ENCODE results near the gene CELSR3.

Gene CELSR3, protein sequence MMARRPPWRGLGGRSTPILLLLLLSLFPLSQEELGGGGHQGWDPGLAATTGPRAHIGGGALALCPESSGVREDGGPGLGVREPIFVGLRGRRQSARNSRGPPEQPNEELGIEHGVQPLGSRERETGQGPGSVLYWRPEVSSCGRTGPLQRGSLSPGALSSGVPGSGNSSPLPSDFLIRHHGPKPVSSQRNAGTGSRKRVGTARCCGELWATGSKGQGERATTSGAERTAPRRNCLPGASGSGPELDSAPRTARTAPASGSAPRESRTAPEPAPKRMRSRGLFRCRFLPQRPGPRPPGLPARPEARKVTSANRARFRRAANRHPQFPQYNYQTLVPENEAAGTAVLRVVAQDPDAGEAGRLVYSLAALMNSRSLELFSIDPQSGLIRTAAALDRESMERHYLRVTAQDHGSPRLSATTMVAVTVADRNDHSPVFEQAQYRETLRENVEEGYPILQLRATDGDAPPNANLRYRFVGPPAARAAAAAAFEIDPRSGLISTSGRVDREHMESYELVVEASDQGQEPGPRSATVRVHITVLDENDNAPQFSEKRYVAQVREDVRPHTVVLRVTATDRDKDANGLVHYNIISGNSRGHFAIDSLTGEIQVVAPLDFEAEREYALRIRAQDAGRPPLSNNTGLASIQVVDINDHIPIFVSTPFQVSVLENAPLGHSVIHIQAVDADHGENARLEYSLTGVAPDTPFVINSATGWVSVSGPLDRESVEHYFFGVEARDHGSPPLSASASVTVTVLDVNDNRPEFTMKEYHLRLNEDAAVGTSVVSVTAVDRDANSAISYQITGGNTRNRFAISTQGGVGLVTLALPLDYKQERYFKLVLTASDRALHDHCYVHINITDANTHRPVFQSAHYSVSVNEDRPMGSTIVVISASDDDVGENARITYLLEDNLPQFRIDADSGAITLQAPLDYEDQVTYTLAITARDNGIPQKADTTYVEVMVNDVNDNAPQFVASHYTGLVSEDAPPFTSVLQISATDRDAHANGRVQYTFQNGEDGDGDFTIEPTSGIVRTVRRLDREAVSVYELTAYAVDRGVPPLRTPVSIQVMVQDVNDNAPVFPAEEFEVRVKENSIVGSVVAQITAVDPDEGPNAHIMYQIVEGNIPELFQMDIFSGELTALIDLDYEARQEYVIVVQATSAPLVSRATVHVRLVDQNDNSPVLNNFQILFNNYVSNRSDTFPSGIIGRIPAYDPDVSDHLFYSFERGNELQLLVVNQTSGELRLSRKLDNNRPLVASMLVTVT (N-terminal part only)

DNA sequence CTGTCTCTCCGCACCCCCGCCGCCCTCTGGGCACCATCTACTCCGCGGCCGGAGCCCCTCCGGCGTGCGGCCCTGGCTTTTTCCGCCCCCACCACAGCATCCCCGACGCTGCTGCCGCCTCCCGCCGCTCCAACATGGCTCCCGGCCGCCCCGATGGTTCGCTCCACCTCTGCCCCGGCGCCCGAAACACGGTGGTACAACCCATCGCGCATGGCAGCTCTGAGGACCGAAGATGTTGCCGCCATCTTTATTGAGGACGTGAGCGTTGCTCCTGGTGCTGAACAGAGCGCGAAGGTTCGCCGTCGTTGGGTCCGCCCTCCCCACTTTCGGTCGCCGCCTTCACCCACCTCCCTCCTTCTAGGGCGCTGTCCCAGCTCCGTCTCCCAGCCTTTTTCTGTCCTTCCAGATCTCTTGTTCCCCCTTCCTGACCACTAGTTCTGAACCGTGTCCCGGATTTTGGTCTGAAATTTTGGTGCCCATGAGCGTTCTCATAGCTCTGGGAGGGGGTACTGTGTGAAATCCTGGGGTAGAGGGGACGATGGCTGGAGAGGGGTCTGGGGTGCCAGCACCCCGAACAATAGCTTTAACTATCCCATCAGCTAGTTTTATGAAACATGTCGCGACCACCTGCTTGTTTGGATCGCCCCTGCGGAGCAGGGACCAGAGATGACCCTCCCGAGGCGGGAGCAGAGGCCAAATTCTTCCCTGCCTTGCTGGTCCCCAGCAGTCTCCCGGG, at the start of gene CELSR3:
CELSR3 (minus strand) TSS at position 134 of the 736 bp plus-strand sequence. CDS start 252 bp downstream, outside the sequence.
- DNase-seq = peak; percentile 87

DNA sequence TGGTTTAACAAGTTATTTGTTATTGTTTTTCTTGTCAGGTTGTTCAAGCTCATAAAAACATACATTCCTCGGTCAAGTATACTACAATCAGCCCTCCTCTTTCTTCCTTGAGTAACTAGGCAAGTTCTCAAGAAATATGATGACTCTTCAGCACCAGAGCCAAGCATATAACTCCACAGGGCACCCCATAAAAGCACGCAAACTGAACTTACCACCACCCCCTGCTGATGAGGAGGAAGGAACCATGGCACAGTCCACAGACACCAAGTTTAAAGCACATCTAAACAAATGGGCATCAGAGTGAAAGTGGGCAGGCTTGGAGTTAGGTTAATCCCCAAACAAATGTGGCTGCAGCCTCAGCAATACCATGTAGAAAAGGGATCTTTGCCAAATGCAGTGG, 49.0 kb upstream of the CELSR3 start:
- DNase-seq = no peak

DNA sequence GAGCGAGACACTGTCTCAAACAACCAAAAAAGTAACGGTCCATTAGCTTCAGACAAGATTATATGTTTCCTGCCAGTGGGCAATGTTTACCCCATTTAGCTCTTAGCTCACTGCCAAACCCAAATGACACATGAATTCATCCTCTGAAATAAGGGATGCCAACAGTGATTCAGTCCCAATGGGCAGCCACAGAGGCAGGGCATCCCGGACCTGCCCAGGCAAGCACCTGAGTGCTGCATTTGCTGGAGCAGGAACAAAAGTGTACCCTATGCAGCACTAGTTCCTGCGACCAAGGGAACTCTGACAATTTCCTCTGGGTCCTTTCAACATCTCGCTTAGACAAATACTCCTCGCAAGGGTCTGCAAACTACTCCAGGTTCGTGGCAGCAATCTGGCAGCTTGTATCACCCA, 46.4 kb upstream of the CELSR3 start:
- no peak for DNase-seq

DNA sequence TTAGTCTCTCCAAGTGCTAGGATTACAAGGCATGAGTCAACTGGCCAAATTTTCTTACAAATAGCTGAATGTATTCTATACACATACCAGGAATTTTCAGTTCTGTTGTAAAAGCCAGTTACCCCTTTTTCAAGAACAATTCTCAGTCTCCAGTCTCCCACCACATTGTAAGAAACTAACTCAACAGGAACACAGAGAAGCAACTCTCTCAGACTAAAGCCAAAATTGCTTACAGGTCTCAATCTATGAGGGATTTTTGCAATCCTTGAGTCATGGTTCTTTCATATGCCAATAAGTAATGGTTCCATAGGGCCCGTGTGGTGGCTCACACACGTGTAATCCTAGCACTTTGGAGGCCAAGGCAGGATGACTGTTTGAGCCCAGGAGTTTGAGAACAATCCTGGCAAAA, 45.8 kb upstream of the CELSR3 start:
- no peak for DNase-seq

DNA sequence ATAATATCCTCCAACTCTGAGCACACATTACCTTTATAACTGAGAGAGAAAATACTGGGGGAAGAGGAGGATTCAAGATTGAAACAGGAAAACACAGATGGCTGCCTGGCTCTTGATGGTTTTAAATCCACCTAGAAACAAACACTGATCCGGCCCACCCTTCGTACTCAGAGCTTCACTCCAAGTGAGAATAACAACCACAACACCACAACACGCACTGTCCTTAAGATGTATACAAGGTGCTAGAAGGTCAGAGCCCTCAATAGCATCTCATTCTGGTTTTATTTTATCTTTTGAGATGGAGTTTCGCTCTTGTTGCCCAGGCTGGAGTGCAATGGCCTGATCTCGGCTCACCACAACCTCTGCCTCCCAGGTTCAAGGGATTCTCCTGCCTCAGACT, 44.5 kb upstream of the CELSR3 start:
- no peak for DNase-seq

DNA sequence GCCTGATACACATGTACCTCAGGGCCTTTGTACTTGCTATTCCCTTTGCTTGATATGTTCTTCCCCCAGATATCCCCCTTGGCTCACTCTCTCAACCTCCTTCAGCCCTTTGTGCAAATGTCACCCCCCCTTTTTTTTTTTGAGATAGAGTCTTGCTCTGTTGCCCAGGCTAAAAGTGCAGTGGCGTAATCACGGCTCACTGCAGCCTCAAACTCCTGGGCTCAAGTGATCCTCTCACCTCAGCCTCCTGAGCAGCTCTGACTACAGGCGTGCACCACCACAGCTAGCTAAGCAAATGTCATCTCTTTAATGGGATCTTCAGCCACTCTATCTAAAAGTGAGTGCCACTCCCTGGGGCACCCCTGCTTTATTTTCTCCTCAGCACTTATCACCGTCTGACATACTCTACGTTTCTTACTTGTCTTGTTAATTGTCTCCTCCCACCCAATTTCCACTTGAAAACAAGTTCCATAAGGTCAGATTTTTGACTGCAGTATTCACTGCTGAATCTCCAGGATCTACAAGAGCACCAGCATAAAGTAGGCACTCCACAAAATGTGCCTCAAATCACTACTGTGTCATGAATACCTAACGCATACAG, 39.7 kb upstream of the CELSR3 start:
- no peak for DNase-seq

DNA sequence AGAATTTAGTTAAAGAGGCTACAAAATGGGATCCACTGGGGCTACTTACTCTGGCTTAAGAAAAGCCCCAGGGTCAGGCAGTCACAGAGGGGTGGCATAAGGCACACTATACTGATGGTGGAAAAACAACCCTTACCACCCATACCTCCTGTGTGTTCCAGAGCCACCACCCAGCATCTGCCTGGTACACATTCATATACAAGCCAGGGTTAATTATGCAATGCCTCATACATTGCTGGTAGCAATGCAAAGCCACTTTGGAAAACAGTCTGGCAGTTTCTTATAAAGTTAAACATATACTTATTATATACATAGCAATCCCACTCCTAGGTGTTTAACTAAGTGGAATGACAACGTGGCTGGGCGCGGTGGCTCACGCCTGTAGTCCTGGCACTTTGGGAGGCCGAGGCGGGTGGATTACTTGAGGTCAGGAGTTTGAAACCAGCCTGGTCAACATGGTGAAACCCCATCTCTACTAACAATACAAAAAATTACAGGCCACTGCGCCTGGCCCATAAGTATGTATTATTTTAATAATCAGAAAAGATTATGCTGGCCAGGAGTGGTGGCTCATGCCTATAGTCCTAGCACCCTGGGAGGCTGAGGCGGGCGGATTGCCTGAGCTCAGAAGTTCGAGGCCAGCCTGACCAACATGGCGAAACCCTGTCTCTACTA, 38.2 kb upstream of the CELSR3 start:
- no peak for DNase-seq

DNA sequence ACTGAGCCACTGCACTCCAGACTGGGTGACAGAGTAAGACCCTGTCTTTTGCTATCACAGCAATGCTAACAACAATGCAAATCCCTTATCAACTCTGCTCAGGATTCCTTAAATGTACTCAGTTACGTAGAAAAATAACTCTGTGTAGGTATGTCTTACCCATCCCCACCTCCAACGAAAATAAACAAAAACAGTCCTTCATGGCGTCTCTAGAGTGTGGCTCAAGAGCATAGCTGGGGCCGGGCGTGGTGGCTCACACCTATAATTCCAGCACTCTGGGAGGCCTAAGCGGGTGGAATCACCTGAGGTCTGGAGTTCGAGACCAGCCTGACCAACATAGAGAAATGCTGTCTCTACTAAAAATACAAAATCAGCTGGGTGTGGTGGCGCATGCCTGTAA, 36.2 kb upstream of the CELSR3 start:
- no peak for DNase-seq

DNA sequence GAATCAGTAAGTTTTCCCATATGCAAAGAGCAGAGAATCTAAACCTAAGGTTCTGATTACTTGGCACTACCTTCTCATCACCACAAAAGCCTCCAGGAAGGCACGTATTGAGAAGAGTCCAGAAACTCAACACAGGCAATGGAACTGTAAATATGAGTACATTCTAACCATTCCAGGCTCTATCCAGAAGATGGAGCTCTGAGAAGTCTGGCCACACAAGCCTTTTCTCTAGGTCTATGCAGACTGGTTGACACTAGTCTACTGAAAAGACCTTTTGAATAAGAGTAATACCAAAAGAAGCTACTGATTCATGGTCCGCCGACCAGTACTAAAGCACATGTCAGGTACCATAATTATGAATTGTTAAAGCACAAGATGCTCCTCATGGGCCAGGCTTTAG, 35.3 kb upstream of the CELSR3 start:
- no peak for DNase-seq

DNA sequence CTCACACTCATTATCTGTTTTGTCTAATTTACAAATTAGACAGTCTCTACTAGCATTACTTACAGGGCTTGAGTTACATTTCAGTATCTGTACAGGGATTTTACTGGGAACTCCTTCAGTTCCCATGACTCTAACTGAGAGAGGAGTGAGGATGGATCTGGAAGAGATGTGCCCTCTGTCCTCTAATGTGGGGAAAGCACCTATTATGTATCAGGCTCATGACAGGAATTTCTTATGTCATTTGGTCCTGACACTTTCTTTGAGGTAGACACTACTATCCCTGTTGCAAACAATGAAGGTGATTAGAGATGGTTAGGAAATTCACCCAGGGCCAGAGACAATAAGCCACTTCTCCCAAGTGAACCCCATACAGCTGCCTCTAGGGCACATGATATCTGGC, 33.9 kb upstream of the CELSR3 start:
- DNase-seq = no peak

GRCh38 chr3:48696156-48696555, 33.5 kb upstream of the CELSR3 start:
- no peak for DNase-seq

GRCh38 chr3:48695393-48695753, 32.7 kb upstream of the CELSR3 start:
- DNase-seq = no peak

DNA sequence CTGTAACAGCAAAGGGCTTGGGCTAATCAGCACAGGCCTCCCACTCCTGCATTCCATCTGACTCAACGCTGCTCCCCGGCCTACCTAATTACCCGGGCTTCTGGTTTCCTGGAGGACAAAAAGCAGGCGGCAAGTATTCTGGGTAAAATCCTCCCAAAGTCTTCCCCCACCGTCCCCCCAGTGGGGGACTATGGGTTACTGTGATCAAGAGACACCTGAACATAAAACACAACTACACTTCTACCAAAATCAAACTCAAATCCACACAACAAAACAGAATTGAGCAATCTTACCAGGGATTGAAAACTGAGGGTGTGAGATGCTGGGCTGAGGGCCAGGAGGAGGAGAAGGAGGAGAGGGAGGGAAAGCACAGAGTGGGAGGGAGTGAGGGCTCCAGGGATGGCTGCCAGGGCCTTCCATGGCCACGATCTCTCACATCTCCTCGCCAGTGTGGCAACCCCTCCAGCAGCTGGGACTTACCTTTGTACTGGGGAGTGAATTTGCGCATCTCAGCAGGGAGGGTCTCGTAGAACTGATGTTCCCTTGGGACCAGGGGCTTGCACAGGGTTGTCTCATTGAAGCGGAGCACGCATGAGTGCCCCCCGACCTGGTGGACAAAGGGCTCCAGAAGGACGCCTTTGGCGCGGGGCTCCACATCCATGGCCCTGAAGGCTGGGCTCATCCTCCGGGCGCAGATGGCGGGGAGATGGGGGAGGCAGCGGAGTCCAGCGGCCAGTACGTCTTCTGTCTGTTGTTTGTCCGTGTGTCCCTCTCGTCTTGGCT, 32.1 kb upstream of the CELSR3 start:
- no peak for DNase-seq

DNA sequence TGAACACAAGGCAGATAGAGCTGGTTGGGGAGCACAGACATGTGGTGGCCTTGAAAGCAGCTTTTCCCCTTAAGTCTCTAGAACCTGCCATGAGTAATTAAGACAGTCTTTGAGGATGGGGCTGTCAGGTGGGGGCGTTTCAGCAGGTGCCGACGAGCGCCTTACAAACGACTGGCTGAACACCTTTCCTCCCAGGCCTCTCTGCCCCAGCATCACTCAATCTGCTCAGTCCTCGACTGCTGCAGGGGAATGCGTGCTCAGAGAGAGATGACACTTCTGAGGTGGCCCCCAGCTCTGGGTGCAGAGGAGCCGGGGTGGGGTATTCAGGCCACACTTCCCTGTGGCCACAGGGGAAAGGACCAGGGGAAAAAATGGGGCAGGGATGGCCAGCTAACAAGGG, 31.1 kb upstream of the CELSR3 start:
- no peak for DNase-seq

DNA sequence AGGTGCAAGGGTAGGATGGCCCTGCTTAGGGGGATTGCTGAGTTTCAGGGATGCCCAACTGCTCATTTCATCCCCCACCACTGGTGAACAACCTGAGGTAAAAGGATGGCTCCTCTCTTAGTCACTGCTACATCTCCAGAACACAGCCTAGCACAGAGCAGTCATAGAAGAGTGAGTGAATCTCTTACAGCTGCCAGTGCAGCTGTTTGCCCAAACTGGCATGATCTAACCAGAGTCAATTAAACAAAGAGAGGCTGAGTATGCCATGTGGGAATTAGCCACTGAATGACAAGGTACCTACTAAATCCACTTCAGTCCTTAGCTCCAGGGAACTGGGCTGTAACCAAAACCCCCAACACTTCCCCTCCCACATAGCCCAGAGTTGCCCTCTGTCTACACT, 29.9 kb upstream of the CELSR3 start:
- DNase-seq = no peak

DNA sequence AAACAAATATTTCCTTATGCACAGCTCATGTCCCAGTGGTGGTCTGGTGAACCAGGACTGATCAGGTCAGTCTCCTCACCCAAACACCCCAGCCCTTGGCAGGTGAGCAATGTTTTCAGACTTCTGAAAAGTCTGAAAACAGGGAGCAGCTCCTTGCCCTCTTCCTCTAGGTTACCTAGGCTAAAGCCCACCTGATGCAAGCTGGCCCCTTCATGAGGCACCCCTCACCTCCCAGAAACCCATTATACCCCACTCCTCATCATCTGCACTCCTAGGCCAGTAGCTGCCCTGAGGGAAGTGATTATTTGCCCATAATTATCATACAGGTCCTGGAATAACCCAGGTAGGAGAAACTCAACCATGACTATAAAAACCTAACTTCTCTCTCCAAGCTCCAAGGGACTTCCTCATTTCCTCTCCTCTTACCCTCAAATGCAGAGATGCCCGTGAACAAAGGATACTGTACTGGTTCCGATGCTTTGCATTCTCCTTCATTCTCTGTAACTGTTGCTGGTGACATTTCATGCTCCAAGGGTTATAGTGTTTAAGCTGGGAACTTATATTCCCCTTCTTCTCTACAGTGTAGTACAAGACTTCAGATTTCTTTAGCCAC, 28.3 kb upstream of the CELSR3 start:
- no peak for DNase-seq

GRCh38 chr3:48689384-48689783, 26.7 kb upstream of the CELSR3 start:
- DNase-seq = no peak

GRCh38 chr3:48688737-48689075, 26.0 kb upstream of the CELSR3 start:
- no peak for DNase-seq

DNA sequence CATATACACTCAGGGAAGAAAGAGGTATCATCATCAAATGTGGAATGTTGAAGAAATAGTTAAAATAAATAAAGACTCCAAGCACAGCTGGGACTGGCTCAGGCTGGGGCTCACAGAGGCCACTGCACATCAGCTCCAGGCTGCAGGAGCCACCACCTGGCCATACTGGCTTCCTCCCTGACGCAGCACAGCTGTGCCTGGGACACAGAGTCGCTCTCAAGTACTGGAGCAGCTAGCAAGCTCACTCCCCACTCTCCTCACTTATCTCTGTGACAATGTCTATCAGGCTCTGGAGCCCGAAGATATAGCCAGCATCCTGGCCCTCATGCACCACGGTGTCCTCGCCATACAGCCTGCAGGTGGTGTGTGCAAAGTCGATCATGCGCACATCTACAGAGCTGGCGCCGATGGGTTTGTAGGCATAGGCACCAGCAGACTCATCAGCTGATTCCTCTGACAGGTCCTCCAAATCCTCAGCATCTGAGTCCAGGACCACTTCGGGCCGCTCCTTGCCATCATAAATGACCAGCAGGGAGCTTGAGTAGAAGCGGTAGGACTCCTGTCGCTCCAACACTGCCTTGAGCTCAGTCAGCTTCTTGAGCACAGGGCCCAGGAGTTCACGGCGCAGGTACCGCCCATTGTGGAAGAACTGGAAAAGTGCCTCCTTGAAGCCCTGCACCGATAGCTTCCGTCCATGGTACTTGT, 25.5 kb upstream of the CELSR3 start:
- no peak for DNase-seq

GRCh38 chr3:48687220-48687678, 24.6 kb upstream of the CELSR3 start:
- DNase-seq = no peak

All from RPMI8226 (cell line).